ENCODE data around the gene GP2. TPM values are rescaled to one million over a fixed set of nuclear protein-coding genes. Genes with fewer than 3 reads are reported as not detected.

Gene GP2
- total RNA-seq (not detected), polyA plus RNA-seq (not detected)

DNA sequence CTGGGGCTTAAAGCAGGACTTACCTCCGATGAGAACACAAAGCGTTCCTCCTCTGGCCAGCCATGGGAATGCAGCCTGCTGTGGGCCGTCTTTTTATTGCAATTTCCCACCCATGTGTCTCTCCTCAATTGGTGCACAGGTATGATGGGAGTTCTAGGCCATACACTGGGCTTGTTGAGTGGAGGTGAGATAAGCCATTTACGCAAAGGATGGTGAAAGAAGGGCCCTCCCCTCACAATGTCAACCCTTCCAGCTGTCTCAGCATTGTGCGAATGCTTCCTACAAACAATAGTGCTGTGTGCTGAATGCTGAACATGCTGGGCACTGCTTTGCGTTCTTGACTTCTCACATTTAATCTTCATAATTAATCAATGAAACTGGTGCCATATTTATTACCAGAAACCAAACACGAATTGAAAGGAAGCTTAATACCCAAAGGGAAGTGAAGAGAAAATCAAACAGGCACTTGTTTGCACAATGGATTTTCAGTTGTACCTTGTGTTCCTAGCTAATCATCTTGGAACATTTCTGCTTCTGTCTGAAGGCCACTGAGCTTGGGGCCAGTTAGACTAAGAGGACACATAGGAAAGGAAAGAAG is at the start of gene GP2:
TSS of gene GP2 (minus strand) at position 70 of the 598 bp plus-strand sequence. CDS start 1,082 bp downstream, outside the sequence.
- Mint-ChIP-seq H3K9me3 (peaks cover 0 to 5% (median 2%) of the 10 kb centered on the region in 5 donors), H3K27me3 (peaks cover 0 to 3% of the 10 kb centered on the region in 2 donors), H3K36me3 (no peaks in the 10 kb centered on the region), H3K4me1 (no peaks in the 10 kb centered on the region), H3K27ac (no peak within 1 kb of the TSS), H3K4me3 (no peak within 1 kb of the TSS)
- no peaks in the 10 kb centered on the region for H3K4me1 ChIP-seq (ENCODE audit: insufficient read depth, low read length)
- DNase-seq = no peak
- H3K36me3 ChIP-seq (ENCODE audit: insufficient read depth, low read length) = no peaks in the 10 kb centered on the region
- ChIA-PET POLR2A (no interaction called here), CTCF (no interaction called here)
- no peak within 1 kb of the TSS for H3K27ac ChIP-seq (ENCODE audit: low read depth, low read length)
- no peaks in the 10 kb centered on the region for H3K9me3 ChIP-seq (ENCODE audit: low read length)
- no peaks in the 10 kb centered on the region for H3K27me3 ChIP-seq (ENCODE audit: insufficient read depth, low read length, poor library complexity, severe bottlenecking)
- no peak within 1 kb of the TSS for H3K4me3 ChIP-seq (ENCODE audit: low read length)

- Mint-ChIP-seq H3K36me3 (no peaks in the 10 kb centered on the region), H3K27me3 (peaks cover 7 to 16% of the 10 kb centered on the region in 2 donors), H3K4me3 (no peak overlapping the region), H3K9me3 (peaks cover 0 to 1% (median 0%) of the 10 kb centered on the region in 5 donors), H3K27ac (no peak overlapping the region), H3K4me1 (no peaks in the 10 kb centered on the region)
- no peaks in the 10 kb centered on the region for H3K27me3 ChIP-seq (ENCODE audit: insufficient read depth, low read length, poor library complexity, severe bottlenecking)
- H3K27ac ChIP-seq (ENCODE audit: low read depth, low read length) = no peak overlapping the region
- DNase-seq = no peak
- no peaks in the 10 kb centered on the region for H3K4me1 ChIP-seq (ENCODE audit: insufficient read depth, low read length)
- ChIA-PET POLR2A (no interaction called here), CTCF (no interaction called here)
- no peak overlapping the region for H3K4me3 ChIP-seq (ENCODE audit: low read length)
- no peaks in the 10 kb centered on the region for H3K9me3 ChIP-seq (ENCODE audit: low read length)
- H3K36me3 ChIP-seq (ENCODE audit: insufficient read depth, low read length) = no peaks in the 10 kb centered on the region
Observed at GRCh38 chr16:20372701-20373100, 45.4 kb upstream of the GP2 start.

DNA sequence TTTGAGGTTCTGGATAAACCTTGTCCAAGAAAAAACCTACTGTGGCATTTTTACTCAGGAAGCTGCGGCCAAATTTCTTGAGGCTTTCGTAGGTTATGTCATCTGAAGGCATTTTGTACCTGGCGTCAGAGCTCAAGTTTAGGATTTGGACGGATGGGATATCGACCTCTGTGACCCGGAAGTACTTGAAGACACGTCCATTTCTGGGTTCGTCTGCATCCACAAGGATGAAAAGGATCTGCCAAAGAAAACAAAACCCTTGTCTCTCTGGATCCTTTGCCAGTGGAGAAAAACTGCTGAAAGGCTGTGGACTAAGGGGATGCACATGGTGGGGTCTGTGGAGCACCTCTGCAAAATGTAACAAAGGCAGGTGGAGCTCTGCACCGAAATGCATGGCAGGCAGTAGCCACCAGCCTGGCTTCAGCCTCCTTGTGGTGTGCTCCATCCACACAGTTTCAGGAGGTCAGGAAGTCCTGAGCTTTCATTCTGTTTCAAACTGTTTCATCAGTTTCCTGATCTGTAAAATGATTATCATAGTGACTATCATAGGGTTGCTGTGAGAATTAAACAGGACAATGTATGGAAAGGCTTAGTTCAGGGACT is 42.2 kb upstream of the GP2 start:
- Mint-ChIP-seq H3K4me1 (no peaks in the 10 kb centered on the region), H3K36me3 (no peaks in the 10 kb centered on the region), H3K9me3 (peaks cover 0 to 4% (median 0%) of the 10 kb centered on the region in 5 donors), H3K27ac (no peak overlapping the region), H3K27me3 (peaks cover 12% of the 10 kb centered on the region in 2 donors), H3K4me3 (no peak overlapping the region)
- Histone ChIP-seq H3K4me3 (ENCODE audit: low read length) (no peak overlapping the region), H3K27me3 (ENCODE audit: insufficient read depth, low read length, poor library complexity, severe bottlenecking) (no peaks in the 10 kb centered on the region), H3K36me3 (ENCODE audit: insufficient read depth, low read length) (no peaks in the 10 kb centered on the region), H3K27ac (ENCODE audit: low read depth, low read length) (no peak overlapping the region), H3K9me3 (ENCODE audit: low read length) (no peaks in the 10 kb centered on the region), H3K4me1 (ENCODE audit: insufficient read depth, low read length) (no peaks in the 10 kb centered on the region)
- ChIA-PET CTCF (no interaction called here), POLR2A (no interaction called here)
- no peak for DNase-seq

DNA sequence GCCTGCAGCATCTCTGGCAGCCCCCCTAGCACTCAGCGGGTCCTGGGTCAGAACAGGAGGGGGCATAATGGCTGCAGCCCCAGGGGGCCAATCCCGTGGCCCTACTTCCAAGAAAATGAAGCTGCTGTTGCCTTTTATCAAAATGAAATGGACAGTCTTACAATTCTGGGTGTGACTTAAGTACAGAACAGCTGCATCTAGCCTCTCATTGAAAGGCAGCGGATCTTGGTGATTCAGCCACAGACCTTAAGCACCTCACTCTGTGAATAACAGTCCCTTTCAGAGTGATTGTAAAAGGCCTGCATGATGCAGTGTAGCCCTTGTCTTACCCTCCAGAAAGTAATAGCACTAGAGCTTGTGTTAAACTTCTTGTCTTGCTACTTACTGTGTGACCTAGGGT is 36.7 kb upstream of the GP2 start:
- no peaks in the 10 kb centered on the region for H3K9me3 ChIP-seq (ENCODE audit: low read length)
- peaks cover 8 to 10% of the 10 kb centered on the region in 2 donors for H3K27me3 Mint-ChIP-seq
- H3K4me3 ChIP-seq (ENCODE audit: low read length) = no peak overlapping the region
- CTCF ChIA-PET = no interaction called here
- no peak overlapping the region for H3K4me3 Mint-ChIP-seq
- no peaks in the 10 kb centered on the region for H3K4me1 ChIP-seq (ENCODE audit: insufficient read depth, low read length)
- H3K9me3 Mint-ChIP-seq = peaks cover 0 to 4% (median 0%) of the 10 kb centered on the region in 5 donors
- no peaks in the 10 kb centered on the region for H3K36me3 Mint-ChIP-seq
- no peak overlapping the region for H3K27ac Mint-ChIP-seq
- no peak for DNase-seq
- no peaks in the 10 kb centered on the region for H3K36me3 ChIP-seq (ENCODE audit: insufficient read depth, low read length)
- no peaks in the 10 kb centered on the region for H3K27me3 ChIP-seq (ENCODE audit: insufficient read depth, low read length, poor library complexity, severe bottlenecking)
- POLR2A ChIA-PET = no interaction called here
- no peak overlapping the region for H3K27ac ChIP-seq (ENCODE audit: low read depth, low read length)
- no peaks in the 10 kb centered on the region for H3K4me1 Mint-ChIP-seq

DNA sequence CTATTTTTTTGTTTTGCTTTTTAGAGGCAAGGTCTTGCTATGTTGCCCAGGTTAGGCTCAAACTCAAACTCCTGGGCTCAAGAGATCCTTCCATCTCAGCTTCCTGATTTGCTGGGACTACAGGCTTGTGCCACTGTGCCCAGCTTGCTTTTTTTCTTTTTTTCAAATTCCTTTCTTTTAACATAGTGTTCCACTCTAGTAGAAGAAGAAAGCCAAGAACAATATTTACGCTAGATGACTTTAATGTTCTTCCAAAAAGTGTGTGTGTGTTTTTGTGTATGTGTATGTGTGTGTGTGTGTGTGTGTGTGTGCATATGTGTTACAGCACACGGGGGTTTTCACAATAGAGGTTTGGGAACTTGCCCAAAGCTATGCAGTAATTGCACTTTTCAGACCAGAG is 35.9 kb upstream of the GP2 start:
- Histone ChIP-seq H3K36me3 (ENCODE audit: insufficient read depth, low read length) (no peaks in the 10 kb centered on the region), H3K4me1 (ENCODE audit: insufficient read depth, low read length) (no peaks in the 10 kb centered on the region), H3K9me3 (ENCODE audit: low read length) (no peaks in the 10 kb centered on the region), H3K27ac (ENCODE audit: low read depth, low read length) (no peak overlapping the region), H3K4me3 (ENCODE audit: low read length) (no peak overlapping the region), H3K27me3 (ENCODE audit: insufficient read depth, low read length, poor library complexity, severe bottlenecking) (no peaks in the 10 kb centered on the region)
- ChIA-PET POLR2A (no interaction called here), CTCF (no interaction called here)
- H3K4me1 Mint-ChIP-seq = no peaks in the 10 kb centered on the region
- H3K4me3 Mint-ChIP-seq = no peak overlapping the region
- no peaks in the 10 kb centered on the region for H3K36me3 Mint-ChIP-seq
- peaks cover 7 to 8% of the 10 kb centered on the region in 2 donors for H3K27me3 Mint-ChIP-seq
- peaks cover 0 to 4% (median 0%) of the 10 kb centered on the region in 5 donors for H3K9me3 Mint-ChIP-seq
- no peak overlapping the region for H3K27ac Mint-ChIP-seq
- DNase-seq = no peak

DNA sequence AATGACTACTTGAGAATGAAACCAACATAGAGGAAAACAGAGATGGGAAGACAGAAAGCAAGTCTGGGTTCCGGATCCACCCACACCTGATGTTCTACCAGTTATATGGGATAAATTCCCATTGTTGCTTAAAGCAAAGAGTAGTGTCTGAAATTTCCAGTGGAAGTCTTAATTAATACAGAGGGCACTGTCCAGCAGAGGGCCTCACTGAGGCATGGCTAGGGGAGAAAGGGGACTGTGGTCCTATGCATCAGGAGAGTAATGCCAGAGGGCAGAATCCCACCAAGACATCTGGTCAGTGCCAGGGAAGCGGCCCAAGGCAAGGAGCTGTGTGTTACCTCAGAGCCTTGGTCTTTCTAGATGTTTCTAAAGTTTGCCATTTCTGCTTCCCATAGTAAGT is 32.7 kb upstream of the GP2 start:
- Histone ChIP-seq H3K27ac (ENCODE audit: low read depth, low read length) (no peak overlapping the region), H3K9me3 (ENCODE audit: low read length) (no peaks in the 10 kb centered on the region), H3K36me3 (ENCODE audit: insufficient read depth, low read length) (no peaks in the 10 kb centered on the region), H3K4me3 (ENCODE audit: low read length) (no peak overlapping the region), H3K27me3 (ENCODE audit: insufficient read depth, low read length, poor library complexity, severe bottlenecking) (no peaks in the 10 kb centered on the region), H3K4me1 (ENCODE audit: insufficient read depth, low read length) (no peaks in the 10 kb centered on the region)
- ChIA-PET POLR2A (no interaction called here), CTCF (no interaction called here)
- H3K27ac Mint-ChIP-seq = no peak overlapping the region
- H3K9me3 Mint-ChIP-seq = peaks cover 0 to 4% (median 2%) of the 10 kb centered on the region in 5 donors
- no peak overlapping the region for H3K4me3 Mint-ChIP-seq
- no peaks in the 10 kb centered on the region for H3K4me1 Mint-ChIP-seq
- no peaks in the 10 kb centered on the region for H3K36me3 Mint-ChIP-seq
- no peak for DNase-seq
- peaks cover 1 to 4% of the 10 kb centered on the region in 2 donors for H3K27me3 Mint-ChIP-seq

DNA sequence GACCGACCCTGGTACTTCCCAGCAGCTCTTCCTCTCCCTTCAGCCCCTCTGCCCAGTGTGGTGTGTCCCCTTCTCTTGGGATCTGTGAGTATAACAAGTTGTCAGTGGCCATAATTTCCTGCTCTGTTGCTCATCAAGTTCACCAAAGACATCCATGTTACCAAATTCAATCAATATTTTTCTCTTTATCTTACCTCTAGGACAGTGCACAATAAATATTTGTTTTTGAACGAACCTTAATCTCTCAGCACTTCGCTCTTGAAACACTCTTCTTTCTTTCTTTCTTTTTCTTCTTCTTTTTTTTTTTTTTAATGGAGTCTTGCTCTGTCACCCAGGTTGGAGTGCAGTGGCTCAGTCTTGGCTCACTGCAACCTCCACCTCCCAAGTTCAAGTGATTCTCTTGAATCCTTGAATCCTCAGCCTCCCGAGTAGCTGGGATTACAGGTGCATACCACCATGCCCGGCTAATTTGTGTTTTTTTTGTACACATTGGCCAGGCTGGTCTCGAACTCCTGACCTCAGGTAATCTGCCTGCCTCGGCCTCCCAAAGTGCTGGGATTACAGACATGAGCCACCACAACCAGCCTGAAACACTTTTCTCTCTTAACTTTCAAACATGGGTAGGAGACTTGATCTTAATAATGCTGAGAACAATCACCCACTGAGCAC is 27.9 kb upstream of the GP2 start:
- no peaks in the 10 kb centered on the region for H3K27me3 ChIP-seq (ENCODE audit: insufficient read depth, low read length, poor library complexity, severe bottlenecking)
- ChIA-PET CTCF (no interaction called here), POLR2A (no interaction called here)
- no peaks in the 10 kb centered on the region for H3K9me3 ChIP-seq (ENCODE audit: low read length)
- Mint-ChIP-seq H3K9me3 (peaks cover 0 to 5% (median 2%) of the 10 kb centered on the region in 5 donors), H3K4me1 (no peaks in the 10 kb centered on the region), H3K36me3 (no peaks in the 10 kb centered on the region), H3K4me3 (no peak overlapping the region), H3K27ac (no peak overlapping the region), H3K27me3 (peaks cover 6 to 8% of the 10 kb centered on the region in 2 donors)
- no peak for DNase-seq
- no peaks in the 10 kb centered on the region for H3K36me3 ChIP-seq (ENCODE audit: insufficient read depth, low read length)
- H3K4me3 ChIP-seq (ENCODE audit: low read length) = no peak overlapping the region
- no peaks in the 10 kb centered on the region for H3K4me1 ChIP-seq (ENCODE audit: insufficient read depth, low read length)
- no peak overlapping the region for H3K27ac ChIP-seq (ENCODE audit: low read depth, low read length)

GRCh38 chr16:20353379-20353778 is 26.1 kb upstream of the GP2 start:
- CTCF ChIA-PET = no interaction called here
- POLR2A ChIA-PET = no interaction called here
- Histone ChIP-seq H3K4me3 (ENCODE audit: low read length) (no peak overlapping the region), H3K9me3 (ENCODE audit: low read length) (no peaks in the 10 kb centered on the region), H3K4me1 (ENCODE audit: insufficient read depth, low read length) (no peaks in the 10 kb centered on the region), H3K36me3 (ENCODE audit: insufficient read depth, low read length) (no peaks in the 10 kb centered on the region), H3K27ac (ENCODE audit: low read depth, low read length) (no peak overlapping the region), H3K27me3 (ENCODE audit: insufficient read depth, low read length, poor library complexity, severe bottlenecking) (no peaks in the 10 kb centered on the region)
- H3K4me3 Mint-ChIP-seq = no peak overlapping the region
- DNase-seq = no peak
- no peak overlapping the region for H3K27ac Mint-ChIP-seq
- no peaks in the 10 kb centered on the region for H3K36me3 Mint-ChIP-seq
- H3K4me1 Mint-ChIP-seq = no peaks in the 10 kb centered on the region
- peaks cover 6 to 8% of the 10 kb centered on the region in 2 donors for H3K27me3 Mint-ChIP-seq
- peaks cover 0 to 5% (median 2%) of the 10 kb centered on the region in 5 donors for H3K9me3 Mint-ChIP-seq
